ENCODE data around the gene CDK16. TPM values are rescaled to one million over a fixed set of nuclear protein-coding genes. Genes with fewer than 3 reads are reported as not detected.

CDK16 gene
- total RNA-seq, 2 donors from 2014 or later = 95.0 to 147 TPM

DNA sequence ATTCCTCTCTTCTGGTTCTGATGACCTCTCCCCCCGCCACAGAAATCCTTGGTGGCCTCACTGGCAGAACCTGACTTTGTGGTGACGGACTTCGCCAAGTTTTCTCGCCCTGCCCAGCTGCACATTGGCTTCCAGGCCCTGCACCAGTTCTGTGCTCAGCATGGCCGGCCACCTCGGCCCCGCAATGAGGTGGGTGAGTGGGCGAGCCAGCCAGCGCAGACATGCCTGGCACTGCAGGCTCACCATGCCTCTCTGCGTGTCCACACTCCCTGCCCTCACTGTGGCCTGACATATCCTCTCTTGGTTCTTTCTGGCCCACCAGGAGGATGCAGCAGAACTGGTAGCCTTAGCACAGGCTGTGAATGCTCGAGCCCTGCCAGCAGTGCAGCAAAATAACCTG lies 16.2 kb upstream of the CDK16 start:
- Histone ChIP-seq H3K4me3 (no peak overlapping the region), H3K27ac (no peak overlapping the region), H3K4me1 (no peaks in the 10 kb centered on the region), H3K9ac (ENCODE audit: low read depth in 2 of 2, low read length in 2 of 2) (no peak overlapping the region), H3K9me3 (no peaks in the 10 kb centered on the region), H3K27me3 (no peaks in the 10 kb centered on the region), H3K36me3 (peaks cover 49% of the 10 kb centered on the region)
- DNase-seq = no peak
- intact Hi-C loops (cut with DNase I) = no loop called here
- TF ChIP-seq, protein P1, sequence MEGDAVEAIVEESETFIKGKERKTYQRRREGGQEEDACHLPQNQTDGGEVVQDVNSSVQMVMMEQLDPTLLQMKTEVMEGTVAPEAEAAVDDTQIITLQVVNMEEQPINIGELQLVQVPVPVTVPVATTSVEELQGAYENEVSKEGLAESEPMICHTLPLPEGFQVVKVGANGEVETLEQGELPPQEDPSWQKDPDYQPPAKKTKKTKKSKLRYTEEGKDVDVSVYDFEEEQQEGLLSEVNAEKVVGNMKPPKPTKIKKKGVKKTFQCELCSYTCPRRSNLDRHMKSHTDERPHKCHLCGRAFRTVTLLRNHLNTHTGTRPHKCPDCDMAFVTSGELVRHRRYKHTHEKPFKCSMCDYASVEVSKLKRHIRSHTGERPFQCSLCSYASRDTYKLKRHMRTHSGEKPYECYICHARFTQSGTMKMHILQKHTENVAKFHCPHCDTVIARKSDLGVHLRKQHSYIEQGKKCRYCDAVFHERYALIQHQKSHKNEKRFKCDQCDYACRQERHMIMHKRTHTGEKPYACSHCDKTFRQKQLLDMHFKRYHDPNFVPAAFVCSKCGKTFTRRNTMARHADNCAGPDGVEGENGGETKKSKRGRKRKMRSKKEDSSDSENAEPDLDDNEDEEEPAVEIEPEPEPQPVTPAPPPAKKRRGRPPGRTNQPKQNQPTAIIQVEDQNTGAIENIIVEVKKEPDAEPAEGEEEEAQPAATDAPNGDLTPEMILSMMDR (IDR thresholded peaks at IDR 0.05) = no peak

DNA sequence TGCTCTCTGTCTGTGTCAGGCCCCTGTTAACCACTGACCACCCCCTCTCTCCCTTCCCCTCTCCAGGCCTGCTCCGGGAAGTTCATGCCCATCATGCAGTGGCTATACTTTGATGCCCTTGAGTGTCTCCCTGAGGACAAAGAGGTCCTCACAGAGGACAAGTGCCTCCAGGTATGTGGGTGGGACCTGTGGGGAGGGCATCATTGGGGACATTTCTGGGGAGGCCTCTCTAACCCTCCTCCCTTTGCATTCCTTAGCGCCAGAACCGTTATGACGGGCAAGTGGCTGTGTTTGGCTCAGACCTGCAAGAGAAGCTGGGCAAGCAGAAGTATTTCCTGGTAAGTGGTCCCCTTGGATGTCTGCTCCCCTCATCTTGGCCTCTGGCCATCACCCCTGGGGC lies 15.6 kb upstream of the CDK16 start:
- H3K9me3 ChIP-seq = no peaks in the 10 kb centered on the region
- no peak overlapping the region for H3K27ac ChIP-seq
- TF ChIP-seq, protein P1 (IDR thresholded peaks at IDR 0.05) = no peak
- no peak overlapping the region for H3K4me3 ChIP-seq
- peaks cover 49% of the 10 kb centered on the region for H3K36me3 ChIP-seq
- H3K27me3 ChIP-seq = no peaks in the 10 kb centered on the region
- DNase-seq = no peak
- no peaks in the 10 kb centered on the region for H3K4me1 ChIP-seq
- no peak overlapping the region for H3K9ac ChIP-seq (ENCODE audit: low read depth in 2 of 2, low read length in 2 of 2)
- intact Hi-C loops (cut with DNase I) = no loop called here

DNA sequence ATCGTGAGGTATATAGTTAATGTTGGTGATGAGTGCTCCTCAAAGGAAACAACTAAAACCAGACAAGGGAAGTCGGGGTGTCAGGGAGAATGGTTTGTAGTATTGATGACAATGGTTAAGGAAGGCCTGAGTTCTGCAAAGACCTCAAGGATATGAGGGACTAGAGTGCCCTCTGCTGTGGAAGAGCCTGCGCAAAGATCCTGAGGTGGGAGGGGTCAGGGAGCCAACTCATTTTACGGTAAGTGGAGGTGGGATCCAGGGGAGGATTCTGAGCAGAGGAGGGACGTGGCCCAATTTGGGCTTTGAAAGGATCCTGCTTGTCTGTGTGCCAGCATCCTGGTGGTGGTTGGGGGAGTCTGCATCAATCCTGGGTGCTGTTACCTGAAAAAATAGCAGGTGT lies 13.5 kb upstream of the CDK16 start:
- intact Hi-C loops (cut with DNase I) = no loop called here
- TF ChIP-seq, protein P1 (IDR thresholded peaks at IDR 0.05) = no peak
- H3K4me1 ChIP-seq = no peaks in the 10 kb centered on the region

DNA sequence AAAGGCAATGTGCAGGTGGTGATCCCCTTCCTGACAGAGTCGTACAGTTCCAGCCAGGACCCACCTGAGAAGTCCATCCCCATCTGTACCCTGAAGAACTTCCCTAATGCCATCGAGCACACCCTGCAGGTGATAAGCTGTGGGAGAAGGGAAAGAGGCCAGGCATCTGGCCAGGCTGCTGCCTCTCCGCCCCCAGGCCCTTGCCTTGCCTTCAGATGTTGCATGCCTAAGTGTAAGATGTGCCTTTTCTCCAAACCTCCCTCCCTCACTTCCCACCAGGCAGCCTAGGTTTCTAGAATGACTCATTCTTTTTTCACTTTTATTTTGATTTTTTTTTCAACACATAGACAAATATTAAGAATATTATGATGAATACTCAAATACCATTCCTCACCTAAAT lies 12.2 kb upstream of the CDK16 start:
- intact Hi-C loops (cut with DNase I) = no loop called here
- TF ChIP-seq, protein P1 (IDR thresholded peaks at IDR 0.05) = no peak
- Histone ChIP-seq H3K4me1 (no peaks in the 10 kb centered on the region), H3K27me3 (no peaks in the 10 kb centered on the region), H3K4me3 (no peak overlapping the region), H3K27ac (no peak overlapping the region), H3K36me3 (peaks cover 46% of the 10 kb centered on the region), H3K9ac (ENCODE audit: low read depth in 2 of 2, low read length in 2 of 2) (no peak overlapping the region), H3K9me3 (no peaks in the 10 kb centered on the region)
- DNase-seq = no peak

More for the DNA sequence above, 13.5 kb upstream of the CDK16 start:
- Histone ChIP-seq H3K9me3 (no peaks in the 10 kb centered on the region), H3K27ac (no peak overlapping the region), H3K27me3 (no peaks in the 10 kb centered on the region), H3K4me3 (no peak overlapping the region), H3K9ac (ENCODE audit: low read depth in 2 of 2, low read length in 2 of 2) (no peak overlapping the region), H3K36me3 (peaks cover 49% of the 10 kb centered on the region)
- no peak for DNase-seq

DNA sequence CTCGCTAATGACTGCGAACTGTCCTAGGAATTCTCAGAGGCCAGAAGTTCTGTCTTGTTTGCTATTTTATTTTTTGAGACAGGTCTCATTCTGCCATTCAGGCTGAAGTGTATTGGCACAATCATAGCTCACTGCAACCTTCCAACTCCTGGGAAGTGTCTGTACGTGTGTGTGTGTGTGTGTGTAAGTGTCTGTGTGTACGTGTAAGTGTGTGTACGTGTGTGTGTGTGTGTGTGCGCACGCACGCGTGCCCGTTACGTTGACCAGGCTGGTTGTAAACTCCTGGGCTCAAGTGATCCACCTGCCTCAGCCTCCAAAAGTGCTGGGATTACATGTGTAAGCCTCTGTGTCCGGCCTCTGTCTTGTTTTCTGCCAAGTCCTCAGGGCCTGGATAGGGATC lies 10.4 kb upstream of the CDK16 start:
- Histone ChIP-seq H3K4me3 (no peak overlapping the region), H3K4me1 (no peaks in the 10 kb centered on the region), H3K9ac (ENCODE audit: low read depth in 2 of 2, low read length in 2 of 2) (no peak overlapping the region), H3K27ac (no peak overlapping the region), H3K27me3 (no peaks in the 10 kb centered on the region), H3K9me3 (no peaks in the 10 kb centered on the region), H3K36me3 (peaks cover 37% of the 10 kb centered on the region)
- TF ChIP-seq, protein P1 (IDR thresholded peaks at IDR 0.05) = no peak
- DNase-seq = no peak
- intact Hi-C loops (cut with DNase I) = no loop called here
